Measurements from ENCODE around the gene PHLDB2.

Gene PHLDB2

GRCh38 chr3:111872979-111873378, 13.9 kb downstream of the PHLDB2 start:
- Histone ChIP-seq H3K4me3 (ENCODE audit: insufficient read depth, low read depth, low read length) (no peak overlapping the region), H3K36me3 (ENCODE audit: control insufficient read depth, insufficient read depth, low read length) (no peaks in the 10 kb centered on the region), H3K4me1 (ENCODE audit: control insufficient read depth, insufficient read depth, low read length) (peaks cover 41% of the 10 kb centered on the region), H3K27me3 (ENCODE audit: control insufficient read depth, insufficient read depth, low read length, poor library complexity, severe bottlenecking) (no peaks in the 10 kb centered on the region), H3K27ac (ENCODE audit: insufficient read depth, low read depth, low read length, poor library complexity, severe bottlenecking) (no peak overlapping the region), H3K9me3 (ENCODE audit: control insufficient read depth, low read length) (no peaks in the 10 kb centered on the region)
- WGBS, 2 experiments, result 80 to 85% methylated on average over 2 of the region's 2 CpGs

GRCh38 chr3:111874177-111874820, 15.2 kb downstream of the PHLDB2 start:
- Histone ChIP-seq H3K4me3 (ENCODE audit: insufficient read depth, low read depth, low read length) (no peak overlapping the region), H3K36me3 (ENCODE audit: control insufficient read depth, insufficient read depth, low read length) (no peaks in the 10 kb centered on the region), H3K27me3 (ENCODE audit: control insufficient read depth, insufficient read depth, low read length, poor library complexity, severe bottlenecking) (no peaks in the 10 kb centered on the region), H3K9me3 (ENCODE audit: control insufficient read depth, low read length) (no peaks in the 10 kb centered on the region), H3K4me1 (ENCODE audit: control insufficient read depth, insufficient read depth, low read length) (peaks cover 34% of the 10 kb centered on the region), H3K27ac (ENCODE audit: insufficient read depth, low read depth, low read length, poor library complexity, severe bottlenecking) (no peak overlapping the region)
- 71 to 86% methylated on average over 1 to 2 of the region's 2 CpGs for WGBS, 2 experiments

GRCh38 chr3:111881480-111881879, 22.4 kb downstream of the PHLDB2 start:
- H3K4me3 ChIP-seq (ENCODE audit: insufficient read depth, low read depth, low read length), result no peak overlapping the region
- peaks cover 6% of the 10 kb centered on the region for H3K4me1 ChIP-seq (ENCODE audit: control insufficient read depth, insufficient read depth, low read length)
- H3K36me3 ChIP-seq (ENCODE audit: control insufficient read depth, insufficient read depth, low read length), result no peaks in the 10 kb centered on the region
- no peak overlapping the region for H3K27ac ChIP-seq (ENCODE audit: insufficient read depth, low read depth, low read length, poor library complexity, severe bottlenecking)
- no peaks in the 10 kb centered on the region for H3K27me3 ChIP-seq (ENCODE audit: control insufficient read depth, insufficient read depth, low read length, poor library complexity, severe bottlenecking)
- no peaks in the 10 kb centered on the region for H3K9me3 ChIP-seq (ENCODE audit: control insufficient read depth, low read length)

GRCh38 chr3:111882194-111882593, 23.1 kb downstream of the PHLDB2 start:
- Histone ChIP-seq H3K27me3 (ENCODE audit: control insufficient read depth, insufficient read depth, low read length, poor library complexity, severe bottlenecking) (no peaks in the 10 kb centered on the region), H3K4me3 (ENCODE audit: insufficient read depth, low read depth, low read length) (no peak overlapping the region), H3K4me1 (ENCODE audit: control insufficient read depth, insufficient read depth, low read length) (peaks cover 6% of the 10 kb centered on the region), H3K27ac (ENCODE audit: insufficient read depth, low read depth, low read length, poor library complexity, severe bottlenecking) (no peak overlapping the region), H3K9me3 (ENCODE audit: control insufficient read depth, low read length) (no peaks in the 10 kb centered on the region), H3K36me3 (ENCODE audit: control insufficient read depth, insufficient read depth, low read length) (no peaks in the 10 kb centered on the region)
- 92 to 93% methylated on average over 2 of the region's 2 CpGs for WGBS, 2 experiments

- Histone ChIP-seq H3K4me3 (ENCODE audit: insufficient read depth, low read depth, low read length) (no peak overlapping the region), H3K27me3 (ENCODE audit: control insufficient read depth, insufficient read depth, low read length, poor library complexity, severe bottlenecking) (no peaks in the 10 kb centered on the region), H3K4me1 (ENCODE audit: control insufficient read depth, insufficient read depth, low read length) (peaks cover 6% of the 10 kb centered on the region), H3K9me3 (ENCODE audit: control insufficient read depth, low read length) (no peaks in the 10 kb centered on the region), H3K27ac (ENCODE audit: insufficient read depth, low read depth, low read length, poor library complexity, severe bottlenecking) (no peak overlapping the region), H3K36me3 (ENCODE audit: control insufficient read depth, insufficient read depth, low read length) (no peaks in the 10 kb centered on the region)
These were observed 23.7 kb downstream of the PHLDB2 start for GRCh38 chr3:111882799-111883198.

- Histone ChIP-seq H3K4me1 (ENCODE audit: control insufficient read depth, insufficient read depth, low read length) (peaks cover 6% of the 10 kb centered on the region), H3K27ac (ENCODE audit: insufficient read depth, low read depth, low read length, poor library complexity, severe bottlenecking) (no peak overlapping the region), H3K4me3 (ENCODE audit: insufficient read depth, low read depth, low read length) (no peak overlapping the region), H3K36me3 (ENCODE audit: control insufficient read depth, insufficient read depth, low read length) (no peaks in the 10 kb centered on the region), H3K9me3 (ENCODE audit: control insufficient read depth, low read length) (no peaks in the 10 kb centered on the region), H3K27me3 (ENCODE audit: control insufficient read depth, insufficient read depth, low read length, poor library complexity, severe bottlenecking) (no peaks in the 10 kb centered on the region)
- 90 to 91% methylated on average over 11 of the region's 11 CpGs for WGBS, 2 experiments
These were observed 25.4 kb downstream of the PHLDB2 start for GRCh38 chr3:111884411-111885018.

GRCh38 chr3:111885578-111885977, 26.5 kb downstream of the PHLDB2 start:
- Histone ChIP-seq H3K27ac (ENCODE audit: insufficient read depth, low read depth, low read length, poor library complexity, severe bottlenecking) (no peak overlapping the region), H3K4me3 (ENCODE audit: insufficient read depth, low read depth, low read length) (no peak overlapping the region), H3K36me3 (ENCODE audit: control insufficient read depth, insufficient read depth, low read length) (no peaks in the 10 kb centered on the region), H3K9me3 (ENCODE audit: control insufficient read depth, low read length) (no peaks in the 10 kb centered on the region), H3K27me3 (ENCODE audit: control insufficient read depth, insufficient read depth, low read length, poor library complexity, severe bottlenecking) (no peaks in the 10 kb centered on the region), H3K4me1 (ENCODE audit: control insufficient read depth, insufficient read depth, low read length) (peaks cover 6% of the 10 kb centered on the region)
- WGBS, 2 experiments, result 100% methylated on average over 1 of the region's 2 CpGs; no CpG with 5 or more reads in 1 of the 2 experiments

- Histone ChIP-seq H3K36me3 (ENCODE audit: control insufficient read depth, insufficient read depth, low read length) (no peaks in the 10 kb centered on the region), H3K9me3 (ENCODE audit: control insufficient read depth, low read length) (no peaks in the 10 kb centered on the region)
- WGBS, 2 experiments, result 94 to 98% methylated on average over 4 to 5 of the region's 5 CpGs
These were observed 31.1 kb downstream of the PHLDB2 start for GRCh38 chr3:111890051-111890580.

GRCh38 chr3:111892070-111892469, 33.0 kb downstream of the PHLDB2 start:
- WGBS, 2 experiments, result 90 to 100% methylated on average over 2 of the region's 2 CpGs
- H3K27me3 ChIP-seq (ENCODE audit: control insufficient read depth, insufficient read depth, low read length, poor library complexity, severe bottlenecking), result no peaks in the 10 kb centered on the region
- no peaks in the 10 kb centered on the region for H3K4me1 ChIP-seq (ENCODE audit: control insufficient read depth, insufficient read depth, low read length)
- no peaks in the 10 kb centered on the region for H3K9me3 ChIP-seq (ENCODE audit: control insufficient read depth, low read length)
- no peak overlapping the region for H3K27ac ChIP-seq (ENCODE audit: insufficient read depth, low read depth, low read length, poor library complexity, severe bottlenecking)
- no peaks in the 10 kb centered on the region for H3K36me3 ChIP-seq (ENCODE audit: control insufficient read depth, insufficient read depth, low read length)
- no peak overlapping the region for H3K4me3 ChIP-seq (ENCODE audit: insufficient read depth, low read depth, low read length)

More at GRCh38 chr3:111890051-111890580, 31.1 kb downstream of the PHLDB2 start:
- no peaks in the 10 kb centered on the region for H3K4me1 ChIP-seq (ENCODE audit: control insufficient read depth, insufficient read depth, low read length)
- H3K27me3 ChIP-seq (ENCODE audit: control insufficient read depth, insufficient read depth, low read length, poor library complexity, severe bottlenecking), result no peaks in the 10 kb centered on the region
- no peak overlapping the region for H3K27ac ChIP-seq (ENCODE audit: insufficient read depth, low read depth, low read length, poor library complexity, severe bottlenecking)
- H3K4me3 ChIP-seq (ENCODE audit: insufficient read depth, low read depth, low read length), result no peak overlapping the region

GRCh38 chr3:111895071-111895470, 36.0 kb downstream of the PHLDB2 start:
- no peaks in the 10 kb centered on the region for H3K9me3 ChIP-seq (ENCODE audit: control insufficient read depth, low read length)
- H3K4me3 ChIP-seq (ENCODE audit: insufficient read depth, low read depth, low read length), result no peak overlapping the region
- WGBS, 2 experiments, result 67 to 83% methylated on average over 1 of the region's 1 CpG
- no peak overlapping the region for H3K27ac ChIP-seq (ENCODE audit: insufficient read depth, low read depth, low read length, poor library complexity, severe bottlenecking)
- H3K36me3 ChIP-seq (ENCODE audit: control insufficient read depth, insufficient read depth, low read length), result peaks cover 4% of the 10 kb centered on the region
- H3K4me1 ChIP-seq (ENCODE audit: control insufficient read depth, insufficient read depth, low read length), result no peaks in the 10 kb centered on the region
- no peaks in the 10 kb centered on the region for H3K27me3 ChIP-seq (ENCODE audit: control insufficient read depth, insufficient read depth, low read length, poor library complexity, severe bottlenecking)
